Muscle layer of colon (tissue), 2 donors: ENCODE data around the gene PRC1.

Experiments used
- H3K27ac ChIP-seq: one replicate; pipeline ENCODE4 v1.7.0; 2013; ENCODE audit warnings: low read depth, mild to moderate bottlenecking, low read length, moderate library complexity
- H3K27me3 ChIP-seq, 2 donors: one replicate each; pipeline ENCODE4 v1.7.0; 2013; ENCODE audit warnings: low read length in 2 of 2, mild to moderate bottlenecking in 2 of 2; ENCODE audit not compliant: insufficient read depth in 2 of 2, control insufficient read depth in 1 of 2
- H3K36me3 ChIP-seq: one replicate; pipeline ENCODE4 v1.7.0; 2013; ENCODE audit warnings: mild to moderate bottlenecking, low read length; ENCODE audit not compliant: insufficient read depth
- H3K4me1 ChIP-seq: one replicate; pipeline ENCODE4 v1.7.0; 2013; ENCODE audit warnings: mild to moderate bottlenecking, low read length; ENCODE audit not compliant: insufficient read depth
- H3K4me3 ChIP-seq, 2 donors: one replicate each; pipeline ENCODE4 v1.7.0; 2013; ENCODE audit warnings: low read length in 2 of 2, low read depth in 1 of 2, mild to moderate bottlenecking in 1 of 2, moderate library complexity in 1 of 2
- H3K9ac ChIP-seq: one replicate; pipeline ENCODE4 v1.7.0; 2013; ENCODE audit warnings: low read length
- H3K9me3 ChIP-seq: one replicate; pipeline ENCODE4 v1.7.0; 2013; ENCODE audit warnings: mild to moderate bottlenecking, low read length
- donor health status: abdominal sarcoma.
- donor health status: Adenocarcinoma of cecum.

The PRC1 gene

DNA sequence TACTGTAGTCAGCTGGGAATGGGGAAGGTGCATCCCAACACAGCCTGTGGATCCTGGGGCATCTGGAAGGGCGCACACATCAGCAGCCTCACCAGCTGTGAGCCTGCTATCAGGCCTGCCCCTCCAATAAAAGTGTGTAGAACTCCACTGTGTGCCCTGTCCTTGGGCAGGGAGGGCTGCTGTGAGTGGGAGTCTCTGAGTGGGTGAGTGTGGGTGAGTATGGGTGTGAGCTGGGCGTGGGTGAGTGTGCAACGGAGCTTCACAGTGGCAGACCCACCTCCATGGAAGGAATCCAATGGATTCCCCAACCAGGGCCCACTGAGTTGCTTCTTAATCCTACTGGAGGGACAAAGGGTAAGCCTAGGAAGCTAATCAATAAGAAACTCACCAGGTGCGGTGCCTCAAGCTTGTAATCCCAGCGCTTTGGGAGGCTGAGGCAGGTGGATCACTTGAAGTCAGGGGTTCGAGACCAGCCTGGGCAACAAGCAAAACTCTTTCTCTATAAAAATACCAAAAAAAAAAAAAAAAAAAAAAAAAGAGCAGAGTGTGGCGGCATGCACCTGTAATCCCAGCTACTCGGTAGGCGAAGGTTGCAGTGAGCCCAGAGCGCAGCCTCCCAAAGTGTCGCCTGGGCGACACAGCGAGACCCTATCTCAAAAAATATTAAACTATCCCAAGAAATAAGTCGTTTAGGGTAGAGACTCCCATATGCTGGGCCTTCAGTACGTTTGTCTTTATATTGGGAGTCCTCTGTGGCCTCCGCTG is 40.2 kb downstream of the PRC1 start:
- H3K9ac ChIP-seq = no peak overlapping the region

DNA sequence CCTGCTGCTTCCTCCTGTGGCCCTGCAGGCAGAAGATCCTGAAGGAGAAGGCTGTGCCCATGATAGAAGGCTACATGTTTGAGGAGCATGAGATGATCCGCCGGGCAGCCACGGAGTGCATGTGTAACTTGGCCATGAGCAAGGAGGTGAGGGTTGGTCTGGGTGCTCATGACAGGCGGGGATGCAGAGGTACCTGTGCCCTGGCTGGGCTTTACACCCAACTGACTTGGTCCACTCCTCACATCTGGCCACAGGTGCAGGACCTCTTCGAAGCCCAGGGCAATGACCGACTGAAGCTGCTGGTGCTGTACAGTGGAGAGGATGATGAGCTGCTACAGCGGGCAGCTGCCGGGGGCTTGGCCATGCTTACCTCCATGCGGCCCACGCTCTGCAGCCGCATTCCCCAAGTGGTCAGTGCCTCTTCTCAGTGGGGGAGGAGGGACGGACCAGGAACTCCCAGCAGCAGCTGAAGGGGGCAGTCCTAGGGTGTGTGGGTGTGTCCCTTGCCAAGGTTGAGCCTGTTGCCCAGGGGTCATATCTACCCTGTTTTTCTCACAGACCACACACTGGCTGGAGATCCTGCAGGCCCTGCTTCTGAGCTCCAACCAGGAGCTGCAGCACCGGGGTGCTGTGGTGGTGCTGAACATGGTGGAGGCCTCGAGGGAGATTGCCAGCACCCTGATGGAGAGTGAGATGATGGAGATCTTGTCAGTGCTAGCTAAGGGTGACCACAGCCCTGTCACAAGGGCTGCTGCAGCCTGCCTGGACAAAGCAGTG is 41.2 kb downstream of the PRC1 start:
- no peaks in the 10 kb centered on the region for H3K27me3 ChIP-seq
- H3K4me1 ChIP-seq = peaks cover 21% of the 10 kb centered on the region
- H3K9ac ChIP-seq = no peak overlapping the region
- no peaks in the 10 kb centered on the region for H3K9me3 ChIP-seq
- peaks cover 55% of the 10 kb centered on the region for H3K36me3 ChIP-seq
- H3K27ac ChIP-seq = no peak overlapping the region
- H3K4me3 ChIP-seq = no peak overlapping the region

More for the DNA sequence above, 40.2 kb downstream of the PRC1 start:
- Histone ChIP-seq H3K4me1 (peaks cover 22% of the 10 kb centered on the region), H3K9me3 (no peaks in the 10 kb centered on the region), H3K4me3 (peak overlapping the region; percentile 68 to 70), H3K27me3 (no peaks in the 10 kb centered on the region), H3K27ac (peak overlapping the region; percentile 98), H3K36me3 (peaks cover 47% of the 10 kb centered on the region)

DNA sequence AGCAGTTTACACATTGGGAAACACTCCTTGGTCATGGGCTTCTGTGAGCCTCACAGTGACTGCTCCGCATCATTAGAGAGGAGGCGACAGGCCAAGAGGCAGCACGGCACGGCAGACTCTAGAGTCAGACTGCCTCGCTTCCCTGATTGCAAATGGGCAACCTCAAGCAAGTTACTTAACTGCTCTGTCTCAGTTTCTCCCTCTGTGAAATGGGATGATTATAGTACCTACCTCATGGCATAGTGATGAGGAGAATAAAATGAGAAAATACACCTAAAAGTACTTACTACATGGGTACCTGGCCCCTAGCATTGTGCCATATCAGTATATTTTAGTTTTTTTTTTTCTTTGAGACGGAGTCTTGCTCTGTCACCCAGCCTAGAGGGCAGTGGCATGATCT is 43.7 kb downstream of the PRC1 start:
- Histone ChIP-seq H3K27me3 (no peaks in the 10 kb centered on the region), H3K36me3 (peaks cover 73% of the 10 kb centered on the region), H3K9ac (no peak overlapping the region), H3K27ac (no peak overlapping the region), H3K4me1 (peaks cover 6% of the 10 kb centered on the region), H3K4me3 (no peak overlapping the region), H3K9me3 (no peaks in the 10 kb centered on the region)

DNA sequence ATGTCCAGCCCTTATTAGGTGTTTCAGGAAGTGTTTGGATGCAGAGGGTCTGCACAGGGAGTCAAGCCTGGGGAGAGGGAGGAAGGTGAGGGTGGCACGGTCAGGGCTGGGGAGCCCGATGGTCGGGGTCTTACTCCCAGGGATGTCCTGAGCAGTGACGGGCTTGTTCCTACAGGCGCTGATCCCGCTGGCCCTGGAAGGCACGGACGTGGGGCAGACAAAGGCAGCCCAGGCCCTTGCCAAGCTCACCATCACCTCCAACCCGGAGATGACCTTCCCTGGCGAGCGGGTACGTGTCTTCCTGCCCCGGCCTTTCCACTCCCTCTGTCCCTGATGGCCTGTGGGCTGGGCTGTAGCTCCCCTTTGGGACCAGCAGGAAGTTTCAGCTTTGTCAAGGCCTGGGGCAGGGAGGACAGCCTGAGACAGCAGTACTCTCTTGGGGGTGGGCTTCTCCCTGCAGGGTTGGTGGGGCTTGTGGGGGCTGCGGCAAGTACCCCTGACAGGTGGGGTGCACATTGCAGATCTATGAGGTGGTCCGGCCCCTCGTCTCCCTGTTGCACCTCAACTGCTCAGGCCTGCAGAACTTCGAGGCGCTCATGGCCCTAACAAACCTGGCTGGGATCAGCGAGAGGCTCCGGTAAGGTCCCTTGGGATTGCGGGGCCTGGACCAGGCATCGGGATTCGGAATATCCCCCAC is 44.2 kb downstream of the PRC1 start:
- Histone ChIP-seq H3K36me3 (peaks cover 74% of the 10 kb centered on the region), H3K27ac (no peak overlapping the region), H3K9ac (no peak overlapping the region), H3K9me3 (no peaks in the 10 kb centered on the region), H3K4me3 (no peak overlapping the region), H3K4me1 (peaks cover under 1% of the 10 kb centered on the region), H3K27me3 (no peaks in the 10 kb centered on the region)

DNA sequence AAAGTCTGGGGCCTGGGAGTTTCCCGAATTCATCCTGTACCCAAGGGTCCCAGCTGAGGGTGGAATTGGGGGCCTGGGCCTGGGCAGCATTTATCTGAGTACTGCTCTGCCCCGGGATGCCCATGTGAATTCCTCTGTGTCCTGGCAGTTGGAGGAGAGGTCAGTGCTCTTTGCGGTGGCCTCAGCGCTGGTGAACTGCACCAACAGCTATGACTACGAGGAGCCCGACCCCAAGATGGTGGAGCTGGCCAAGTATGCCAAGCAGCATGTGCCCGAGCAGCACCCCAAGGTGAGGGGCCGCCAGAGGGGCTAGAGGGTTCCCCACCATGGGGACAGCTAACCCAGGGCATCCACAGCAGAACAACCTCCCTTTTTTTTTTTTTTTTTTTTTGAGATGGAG is 45.8 kb downstream of the PRC1 start:
- Histone ChIP-seq H3K4me3 (no peak overlapping the region), H3K27me3 (no peaks in the 10 kb centered on the region), H3K4me1 (no peaks in the 10 kb centered on the region), H3K9ac (no peak overlapping the region), H3K9me3 (no peaks in the 10 kb centered on the region), H3K27ac (no peak overlapping the region), H3K36me3 (peaks cover 84% of the 10 kb centered on the region)

DNA sequence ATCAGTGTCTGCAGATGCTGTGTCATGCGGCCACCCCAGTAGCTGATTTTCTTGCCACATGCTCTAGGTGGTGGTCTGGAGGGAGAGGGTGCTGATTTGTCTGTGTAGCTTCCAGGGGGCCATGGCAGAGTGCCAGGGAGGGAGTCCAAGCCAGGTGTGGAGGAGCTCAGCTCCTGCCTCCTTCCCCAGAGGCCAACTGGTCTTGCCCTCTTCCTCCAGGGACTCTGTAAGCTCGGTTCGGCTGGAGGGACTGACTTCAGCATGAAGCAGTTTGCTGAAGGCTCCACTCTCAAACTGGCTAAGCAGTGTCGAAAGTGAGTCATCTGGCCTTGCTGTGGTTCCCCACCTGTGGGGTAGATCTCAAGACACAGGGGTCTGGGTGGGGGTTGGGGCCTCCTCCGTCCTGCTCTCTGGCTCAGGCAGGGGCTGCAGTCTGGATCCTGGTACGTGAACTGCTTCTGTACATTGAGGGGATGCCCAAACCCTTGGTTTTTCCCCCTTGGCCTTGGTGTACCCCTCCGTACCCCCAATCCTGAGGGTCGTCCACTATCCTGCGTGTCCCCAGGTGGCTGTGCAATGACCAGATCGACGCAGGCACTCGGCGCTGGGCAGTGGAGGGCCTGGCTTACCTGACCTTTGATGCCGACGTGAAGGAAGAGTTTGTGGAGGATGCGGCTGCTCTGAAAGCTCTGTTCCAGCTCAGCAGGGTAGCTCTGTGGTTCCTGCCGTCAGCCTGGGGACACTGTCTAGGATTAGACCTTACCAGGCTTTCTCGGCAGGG is 46.6 kb downstream of the PRC1 start:
- H3K27ac ChIP-seq = no peak overlapping the region
- H3K36me3 ChIP-seq = peaks cover 84% of the 10 kb centered on the region
- H3K4me1 ChIP-seq = no peaks in the 10 kb centered on the region
- no peaks in the 10 kb centered on the region for H3K9me3 ChIP-seq
- no peak overlapping the region for H3K9ac ChIP-seq
- no peak overlapping the region for H3K4me3 ChIP-seq
- H3K27me3 ChIP-seq = no peaks in the 10 kb centered on the region

DNA sequence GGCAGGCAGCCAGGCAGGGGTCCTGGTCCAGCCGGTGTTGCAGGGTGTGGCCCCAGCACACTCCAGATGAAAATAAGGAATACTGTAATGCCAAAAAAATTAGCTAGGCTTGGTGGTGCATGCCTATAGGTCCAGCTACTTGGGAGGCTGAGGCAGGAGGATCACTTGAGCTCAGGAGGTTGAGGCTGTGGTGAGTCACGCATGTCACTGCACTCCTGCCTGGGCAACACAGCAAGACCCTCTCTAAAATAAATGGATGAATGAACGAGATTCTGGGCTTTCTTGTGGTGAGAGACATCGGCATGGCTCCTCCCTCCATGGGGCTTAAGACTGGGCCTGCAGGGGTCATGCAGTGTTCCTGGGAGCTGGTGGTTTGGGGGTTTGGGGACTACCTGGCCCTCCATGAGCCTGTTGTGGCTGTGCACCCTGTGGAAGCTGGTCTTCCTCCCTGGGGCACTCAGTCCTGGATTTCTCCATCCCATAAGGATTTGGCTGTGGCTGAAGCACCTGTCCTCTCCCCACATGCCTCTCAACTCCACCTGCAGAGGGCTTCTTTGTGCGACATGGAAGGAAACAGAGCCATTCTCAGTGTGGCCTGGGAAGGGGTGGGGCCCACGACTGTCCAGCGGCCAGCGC is 47.3 kb downstream of the PRC1 start:
- Histone ChIP-seq H3K27ac (no peak overlapping the region), H3K4me1 (no peaks in the 10 kb centered on the region), H3K4me3 (no peak overlapping the region), H3K27me3 (no peaks in the 10 kb centered on the region), H3K9me3 (no peaks in the 10 kb centered on the region), H3K9ac (no peak overlapping the region), H3K36me3 (peaks cover 86% of the 10 kb centered on the region)

DNA sequence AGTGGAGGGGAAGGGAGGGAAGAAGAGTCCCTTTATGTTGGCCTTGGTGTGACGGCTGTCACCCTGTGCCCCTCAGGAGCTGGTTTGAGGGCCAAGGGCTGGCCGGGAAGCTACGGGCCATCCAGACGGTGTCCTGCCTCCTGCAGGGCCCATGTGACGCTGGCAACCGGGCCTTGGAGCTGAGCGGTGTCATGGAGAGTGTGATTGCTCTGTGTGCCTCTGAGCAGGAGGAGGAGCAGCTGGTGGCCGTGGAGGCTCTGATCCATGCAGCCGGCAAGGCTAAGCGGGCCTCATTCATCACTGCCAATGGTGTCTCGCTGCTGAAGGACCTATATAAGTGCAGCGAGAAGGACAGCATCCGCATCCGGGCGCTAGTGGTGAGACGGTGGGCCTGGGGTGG is 47.8 kb downstream of the PRC1 start:
- H3K4me3 ChIP-seq = no peak overlapping the region
- H3K27me3 ChIP-seq = no peaks in the 10 kb centered on the region
- H3K36me3 ChIP-seq = peaks cover 83% of the 10 kb centered on the region
- H3K9ac ChIP-seq = no peak overlapping the region
- H3K9me3 ChIP-seq = no peaks in the 10 kb centered on the region
- H3K27ac ChIP-seq = no peak overlapping the region
- no peaks in the 10 kb centered on the region for H3K4me1 ChIP-seq

DNA sequence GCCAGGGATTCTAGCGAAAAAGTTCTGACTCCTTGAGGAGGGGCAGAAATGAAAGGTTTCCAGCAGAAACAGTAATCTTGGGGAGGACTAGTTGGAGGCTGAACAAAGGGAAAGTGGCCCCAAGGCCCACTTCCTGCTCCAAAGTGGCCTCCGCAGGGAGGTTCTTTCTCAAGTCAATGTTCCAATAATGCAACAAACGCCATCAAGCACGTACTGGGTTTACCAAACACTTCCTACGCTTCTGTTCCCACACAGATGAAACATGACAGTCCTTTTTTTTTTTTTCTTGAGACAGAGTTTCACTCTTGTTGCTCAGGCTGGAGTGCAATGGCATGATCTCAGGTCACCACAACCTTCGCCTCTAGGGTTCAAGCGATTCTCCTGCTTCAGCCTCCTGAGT is 49.2 kb downstream of the PRC1 start:
- Histone ChIP-seq H3K9me3 (no peaks in the 10 kb centered on the region), H3K27me3 (no peaks in the 10 kb centered on the region), H3K9ac (no peak overlapping the region), H3K4me1 (no peaks in the 10 kb centered on the region), H3K4me3 (no peak overlapping the region), H3K36me3 (peaks cover 81% of the 10 kb centered on the region), H3K27ac (no peak overlapping the region)

DNA sequence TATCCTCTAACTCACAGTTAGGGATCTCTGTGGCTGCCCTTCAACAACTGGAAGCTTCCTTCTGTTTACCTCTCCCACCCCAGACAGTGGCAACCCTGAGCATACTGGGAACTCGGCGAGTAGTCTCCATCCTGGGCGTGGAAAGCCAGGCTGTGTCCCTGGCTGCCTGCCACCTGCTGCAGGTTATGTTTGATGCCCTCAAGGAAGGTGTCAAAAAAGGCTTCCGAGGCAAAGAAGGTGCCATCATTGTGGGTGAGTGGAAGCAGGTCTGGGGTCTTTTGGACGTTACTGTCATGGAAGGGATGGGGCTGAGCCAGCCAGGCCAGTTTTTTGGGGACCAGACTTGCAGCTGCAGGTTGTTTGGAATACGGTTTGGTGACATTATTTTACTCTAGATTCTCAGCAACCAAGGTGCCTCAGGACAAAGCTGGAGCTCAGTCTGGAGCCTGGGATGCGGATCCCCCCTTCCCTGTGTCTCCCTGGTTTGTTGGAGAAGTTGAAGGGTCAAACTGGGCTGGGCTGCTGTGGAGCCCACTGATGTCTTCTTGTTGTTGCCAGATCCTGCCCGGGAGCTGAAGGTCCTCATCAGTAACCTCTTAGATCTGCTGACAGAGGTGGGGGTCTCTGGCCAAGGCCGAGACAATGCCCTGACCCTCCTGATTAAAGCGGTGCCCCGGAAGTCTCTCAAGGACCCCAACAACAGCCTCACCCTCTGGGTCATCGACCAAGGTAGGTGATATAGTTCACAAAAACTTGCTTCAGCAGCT is 51.8 kb downstream of the PRC1 start:
- Histone ChIP-seq H3K9ac (no peak overlapping the region), H3K36me3 (peaks cover 75% of the 10 kb centered on the region), H3K4me3 (no peak overlapping the region), H3K27me3 (no peaks in the 10 kb centered on the region), H3K4me1 (no peaks in the 10 kb centered on the region), H3K27ac (no peak overlapping the region), H3K9me3 (no peaks in the 10 kb centered on the region)
